DND-41 (cell line): ENCODE data around the gene CDC20.

ENCODE experiments used
- ATAC-seq: fragments of 200-7000 bp; cut with Tn5 transposase; 3 replicates; pipeline ENCODE4 v1.9.1; 2021; ENCODE audit warnings: low read depth; ENCODE audit not compliant: insufficient read depth
- DNase-seq: peaks from one replicate; pipeline ENCODE4 v3.0.0-alpha.2; 2020
- H2AFZ ChIP-seq: 2 replicates; pipeline ENCODE4 v1.6.0; 2012; ENCODE audit warnings: low read depth, low read length
- H3K27ac ChIP-seq: 2 replicates; pipeline ENCODE4 v1.5.1; 2012; ENCODE audit warnings: low read length, inconsistent platforms
- H3K27me3 ChIP-seq: fragments of 200-600 bp; sonication (generic); 2 replicates; pipeline ENCODE4 v1.6.0; 2012; ENCODE audit warnings: low read length, mild to moderate bottlenecking, inconsistent platforms; ENCODE audit not compliant: insufficient read depth, poor library complexity
- H3K36me3 ChIP-seq: 2 replicates; pipeline ENCODE4 v1.5.1; 2012; ENCODE audit warnings: low read length, inconsistent platforms; ENCODE audit not compliant: insufficient read depth
- H3K4me1 ChIP-seq: 2 replicates; pipeline ENCODE4 v1.5.1; 2012; ENCODE audit warnings: mild to moderate bottlenecking, low read length; ENCODE audit not compliant: insufficient read depth
- H3K4me2 ChIP-seq: 2 replicates; pipeline ENCODE4 v1.6.0; 2012; ENCODE audit warnings: mild to moderate bottlenecking, moderate library complexity, low read length, inconsistent platforms; ENCODE audit not compliant: insufficient read depth
- H3K4me3 ChIP-seq, 2 experiments: fragments of 200-600 bp in 1 of 2; shearing (Covaris generic) in 1 of 2; 2 replicates each; pipeline ENCODE4 v1.5.1; 2012 to 2016; ENCODE audit warnings: inconsistent platforms in 2 of 2, low read length in 2 of 2, mild to moderate bottlenecking in 2 of 2, low read depth in 1 of 2, moderate library complexity in 1 of 2
- H3K79me2 ChIP-seq: 2 replicates; pipeline ENCODE4 v1.6.0; 2012; ENCODE audit warnings: low read length, inconsistent platforms; ENCODE audit not compliant: insufficient read depth
- H3K9ac ChIP-seq: 2 replicates; pipeline ENCODE4 v1.6.0; 2012; ENCODE audit warnings: low read depth, mild to moderate bottlenecking, inconsistent platforms, low read length, moderate library complexity
- H3K9me3 ChIP-seq: 2 replicates; pipeline ENCODE4 v1.5.1; 2012; ENCODE audit warnings: low read length, moderate library complexity, mild to moderate bottlenecking, inconsistent platforms; ENCODE audit not compliant: insufficient read depth, severe bottlenecking
- H4K20me1 ChIP-seq: 2 replicates; pipeline ENCODE4 v1.6.0; 2012; ENCODE audit warnings: low read length; ENCODE audit not compliant: insufficient read depth
- CTCF ChIP-seq: IDR thresholded peaks from 2 replicates; pipeline ENCODE4 v1.5.1; 2012; ENCODE audit warnings: borderline replicate concordance, low read length, moderate library complexity, mild to moderate bottlenecking; ENCODE audit not compliant: poor library complexity, severe bottlenecking; ENCODE audit errors: extremely low read depth
- EZH2 ChIP-seq: IDR thresholded peaks from 3 replicates; pipeline ENCODE4 v1.6.1; 2012; ENCODE audit warnings: borderline replicate concordance, low read depth, mild to moderate bottlenecking, moderate library complexity, low read length, inconsistent platforms; ENCODE audit not compliant: severe bottlenecking

The CDC20 gene

GRCh38 chr1:43366601-43367025, 7.8 kb downstream of the CDC20 start:
- Histone ChIP-seq H3K27me3 (no peaks in the 10 kb centered on the region), H4K20me1 (peaks cover 6% of the 10 kb centered on the region; the same call in 1 of the 2 replicates), H3K36me3 (peaks cover 45% of the 10 kb centered on the region), H3K4me1 (peaks cover 32% of the 10 kb centered on the region), H3K9ac (peak overlapping the region; percentile 77), H3K9me3 (no peaks in the 10 kb centered on the region), H2AFZ (no peak overlapping the region), H3K79me2 (peaks cover 42% of the 10 kb centered on the region), H3K4me2 (peak overlapping the region; percentile 96), H3K4me3 (peak overlapping the region; percentile 82 to 87; a peak in 3 of 4 replicates), H3K27ac (peak overlapping the region; percentile 90)
- no peak for TF ChIP-seq EZH2
- no peak for TF ChIP-seq CTCF
- no peak for DNase-seq
- no peak for ATAC-seq

GRCh38 chr1:43367026-43367903, 8.5 kb downstream of the CDC20 start:
- no peak for TF ChIP-seq CTCF
- TF ChIP-seq EZH2, result no peak
- peaks cover 37% of the 10 kb centered on the region for H3K79me2 ChIP-seq
- H4K20me1 ChIP-seq, result peaks cover 4% of the 10 kb centered on the region; the same call in 1 of the 2 replicates
- no peaks in the 10 kb centered on the region for H3K27me3 ChIP-seq
- peak overlapping the region; percentile 82 to 87 for H3K4me3 ChIP-seq
- peak overlapping the region; percentile 67 for H2AFZ ChIP-seq
- H3K4me1 ChIP-seq, result peaks cover 26% of the 10 kb centered on the region
- H3K4me2 ChIP-seq, result peak overlapping the region; percentile 96
- peak overlapping the region; percentile 90 for H3K27ac ChIP-seq
- H3K36me3 ChIP-seq, result peaks cover 38% of the 10 kb centered on the region
- H3K9ac ChIP-seq, result peak overlapping the region; percentile 77
- DNase-seq (peak; percentile 60), ATAC-seq (peak; percentile 62)
- H3K9me3 ChIP-seq, result no peaks in the 10 kb centered on the region

- TF ChIP-seq CTCF, result peak; percentile 56
- TF ChIP-seq EZH2, result no peak
- DNase-seq (peak; percentile 91), ATAC-seq (peak; percentile 80)
- peak within 1 kb of the TSS; percentile 85 for H2AFZ ChIP-seq
- peaks cover 37% of the 10 kb centered on the region for H3K79me2 ChIP-seq
- peak within 1 kb of the TSS; percentile 90 for H3K27ac ChIP-seq
- H3K9me3 ChIP-seq, result no peaks in the 10 kb centered on the region
- peak within 1 kb of the TSS; percentile 96 for H3K4me2 ChIP-seq
- H3K9ac ChIP-seq, result peak within 1 kb of the TSS; percentile 77
- no peaks in the 10 kb centered on the region for H3K27me3 ChIP-seq
- H3K36me3 ChIP-seq, result peaks cover 31% of the 10 kb centered on the region
- peaks cover 4% of the 10 kb centered on the region; the same call in 1 of the 2 replicates for H4K20me1 ChIP-seq
- peaks cover 26% of the 10 kb centered on the region for H3K4me1 ChIP-seq
- peak within 1 kb of the TSS; percentile 82 to 87 for H3K4me3 ChIP-seq
These were observed 9.3 kb downstream of the CDC20 start, which contains the start of gene ELOVL1 for GRCh38 chr1:43367904-43368645. Gene ELOVL1, minus strand, starts transcription at chr1:43368011. Its CDS starts 2,402 bp downstream, at chr1:43365609.
